Kidney epithelial cell (primary cell): Measurements from ENCODE around the gene TENM3. TPM values are rescaled to one million over a fixed set of nuclear protein-coding genes. Genes with fewer than 3 reads are reported as not detected.

Experiments used
- DNase-seq: peaks from one replicate; pipeline ENCODE4 v3.0.0-alpha.2; 2010; ENCODE audit warnings: low read depth
- H3K27me3 ChIP-seq: 2 replicates; pipeline ENCODE4 v1.6.0; 2011; ENCODE audit warnings: low read length; ENCODE audit not compliant: control insufficient read depth, insufficient read depth
- H3K36me3 ChIP-seq: 2 replicates; pipeline ENCODE4 v1.5.1; 2011; ENCODE audit warnings: low read length; ENCODE audit not compliant: control insufficient read depth, insufficient read depth
- H3K4me3 ChIP-seq: 2 replicates; pipeline ENCODE4 v1.5.1; 2011; ENCODE audit warnings: low read depth, mild to moderate bottlenecking, control low read depth, low read length
- CTCF ChIP-seq: IDR thresholded peaks from 2 replicates; pipeline ENCODE4 v1.5.1; 2011; ENCODE audit warnings: mild to moderate bottlenecking, moderate library complexity, low read length, control low read depth, inconsistent platforms; ENCODE audit not compliant: insufficient read depth, poor library complexity, severe bottlenecking
- total RNA-seq: library from RNA; depleted of rRNA; stranded (reverse); fragments of >200 nt; gene quantifications from 2 replicates; pipeline ENCODE4 v1.2.3, GENCODE V29; 2015

The TENM3 gene
- total RNA-seq, 1 donor from 2014 or later: 11.2 TPM

GRCh38 chr4:182493377-182493776 is 250.2 kb downstream of the TENM3 start:
- no peak for TF ChIP-seq CTCF

GRCh38 chr4:182494103-182494502 is 250.9 kb downstream of the TENM3 start:
- DNase-seq: no peak
- TF ChIP-seq CTCF: no peak
- no peaks in the 10 kb centered on the region for H3K36me3 ChIP-seq
- H3K27me3 ChIP-seq: no peaks in the 10 kb centered on the region
- no peak overlapping the region for H3K4me3 ChIP-seq

More at GRCh38 chr4:182493377-182493776, 250.2 kb downstream of the TENM3 start:
- Histone ChIP-seq H3K27me3 (no peaks in the 10 kb centered on the region), H3K36me3 (no peaks in the 10 kb centered on the region), H3K4me3 (no peak overlapping the region)
- DNase-seq: no peak

GRCh38 chr4:182495031-182495430 is 251.8 kb downstream of the TENM3 start:
- no peak for TF ChIP-seq CTCF
- no peak overlapping the region for H3K4me3 ChIP-seq
- no peak for DNase-seq
- no peaks in the 10 kb centered on the region for H3K36me3 ChIP-seq
- H3K27me3 ChIP-seq: no peaks in the 10 kb centered on the region

- no peak for TF ChIP-seq CTCF
- no peaks in the 10 kb centered on the region for H3K27me3 ChIP-seq
- H3K4me3 ChIP-seq: no peak overlapping the region
- DNase-seq: no peak
- no peaks in the 10 kb centered on the region for H3K36me3 ChIP-seq
Measured at GRCh38 chr4:182495645-182496385, 252.6 kb downstream of the TENM3 start.

DNA sequence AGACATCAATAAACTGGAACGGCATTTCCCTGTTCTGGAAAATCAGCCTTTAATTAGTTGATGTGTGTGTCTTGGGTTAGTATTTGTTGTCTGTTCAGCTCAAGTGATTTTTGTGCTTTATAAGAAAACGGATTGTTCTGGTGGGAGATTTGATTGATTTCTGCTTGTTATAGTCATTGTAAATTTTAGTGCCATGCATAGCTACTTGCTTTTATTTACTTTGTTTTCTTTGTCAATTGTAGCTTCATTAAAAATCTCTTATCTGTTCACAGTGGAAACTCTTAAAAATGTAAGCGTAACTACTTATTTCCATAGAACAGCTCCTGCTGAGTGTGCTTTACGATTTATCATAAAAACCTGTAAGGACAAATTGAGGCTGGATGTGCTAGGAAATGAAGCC is 253.2 kb downstream of the TENM3 start:
- Histone ChIP-seq H3K4me3 (no peak overlapping the region), H3K27me3 (no peaks in the 10 kb centered on the region), H3K36me3 (no peaks in the 10 kb centered on the region)
- no peak for DNase-seq
- TF ChIP-seq CTCF: no peak

DNA sequence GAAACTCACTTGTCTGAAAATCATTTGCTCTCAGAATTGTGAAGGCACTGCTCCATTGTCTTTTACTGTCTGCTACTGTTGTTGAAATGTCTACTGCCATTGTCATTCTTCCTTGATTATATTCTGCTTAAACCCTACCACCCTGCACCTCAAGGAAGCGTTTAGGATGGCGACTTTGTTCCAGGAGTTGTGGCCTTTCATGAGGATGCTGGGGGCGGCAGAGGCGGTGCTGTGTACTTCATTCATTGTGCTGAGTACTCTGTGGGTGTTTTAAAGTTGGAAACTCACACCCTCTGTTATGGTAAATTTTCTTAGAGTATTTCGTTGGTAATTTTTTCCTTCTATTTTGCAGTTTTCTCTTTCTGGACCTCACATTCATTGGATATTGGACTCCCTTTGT is 258.9 kb downstream of the TENM3 start:
- no peak for TF ChIP-seq CTCF
- Histone ChIP-seq H3K36me3 (no peaks in the 10 kb centered on the region), H3K27me3 (no peaks in the 10 kb centered on the region), H3K4me3 (no peak overlapping the region)
- DNase-seq: no peak
